ENCODE results near the gene SLC5A1.

DNA sequence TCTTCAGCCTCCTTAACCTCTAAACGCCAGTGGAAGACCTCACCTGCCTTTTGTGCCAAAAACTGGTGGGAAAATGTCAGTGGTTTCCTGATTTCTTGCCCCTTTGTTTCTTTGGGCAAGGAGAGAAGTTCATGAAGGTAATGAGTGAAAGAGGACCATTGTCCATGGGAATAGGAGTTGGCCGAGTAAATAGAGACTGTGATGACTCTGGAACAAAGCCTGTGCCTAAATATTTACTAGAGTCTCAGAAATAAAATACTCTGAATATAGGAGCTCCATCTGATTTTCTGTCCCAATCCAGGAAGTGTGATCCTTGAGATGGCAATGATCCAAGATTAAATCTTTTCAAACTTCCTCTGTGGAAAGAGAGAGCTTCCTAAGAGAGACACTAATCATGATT is 12.0 kb downstream of the SLC5A1 start:
- TF ChIP-seq, protein P1, sequence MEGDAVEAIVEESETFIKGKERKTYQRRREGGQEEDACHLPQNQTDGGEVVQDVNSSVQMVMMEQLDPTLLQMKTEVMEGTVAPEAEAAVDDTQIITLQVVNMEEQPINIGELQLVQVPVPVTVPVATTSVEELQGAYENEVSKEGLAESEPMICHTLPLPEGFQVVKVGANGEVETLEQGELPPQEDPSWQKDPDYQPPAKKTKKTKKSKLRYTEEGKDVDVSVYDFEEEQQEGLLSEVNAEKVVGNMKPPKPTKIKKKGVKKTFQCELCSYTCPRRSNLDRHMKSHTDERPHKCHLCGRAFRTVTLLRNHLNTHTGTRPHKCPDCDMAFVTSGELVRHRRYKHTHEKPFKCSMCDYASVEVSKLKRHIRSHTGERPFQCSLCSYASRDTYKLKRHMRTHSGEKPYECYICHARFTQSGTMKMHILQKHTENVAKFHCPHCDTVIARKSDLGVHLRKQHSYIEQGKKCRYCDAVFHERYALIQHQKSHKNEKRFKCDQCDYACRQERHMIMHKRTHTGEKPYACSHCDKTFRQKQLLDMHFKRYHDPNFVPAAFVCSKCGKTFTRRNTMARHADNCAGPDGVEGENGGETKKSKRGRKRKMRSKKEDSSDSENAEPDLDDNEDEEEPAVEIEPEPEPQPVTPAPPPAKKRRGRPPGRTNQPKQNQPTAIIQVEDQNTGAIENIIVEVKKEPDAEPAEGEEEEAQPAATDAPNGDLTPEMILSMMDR (IDR thresholded peaks at IDR 0.05): no peak
- TF ChIP-seq POLR2A (IDR thresholded peaks at IDR 0.05) (no peak), EP300 (IDR thresholded peaks at IDR 0.05) (no peak)

Measured in gastroesophageal sphincter (tissue), 3 donors.